Activated CD8-positive, alpha-beta memory T cell treated with anti-CD3 and anti-CD28 coated beads, Interleukin-2, amount 10 ng/mL, durations not matched to agents 7 days and 5 days (primary cell): Measurements from ENCODE around the gene MAPK8IP3. TPM values are rescaled to one million over a fixed set of nuclear protein-coding genes. Genes with fewer than 3 reads are reported as not detected.
"Not testable (repeated sequence)": the region's sequence is repeated elsewhere in the genome, so short reads cannot be mapped to it uniquely, and the experiment has no call there.

Experiments
- ATAC-seq: fragments of 150-1000 bp; cut with Tn5 transposase; one replicate; pipeline ENCODE4 v1.10.0; 2021; ENCODE audit warnings: moderate library complexity
- CTCF ChIA-PET: fragments of 350-600 bp; sonication (Branson Sonifier 250); formaldehyde crosslinking; loops from one replicate; lab custom pipeline; 2021; ENCODE audit warnings: antibody characterized with exemption; lab: Charles Lee
- DNase-seq: peaks from one replicate; pipeline ENCODE4 v3.0.0-alpha.2; 2020
- H3K27ac Mint-ChIP-seq: one replicate; pipeline ENCODE4 v1.8.0; 2021; ENCODE audit warnings: mild to moderate bottlenecking, mixed read lengths
- H3K27me3 Mint-ChIP-seq: one replicate; pipeline ENCODE4 v1.8.0; 2021; ENCODE audit warnings: mixed read lengths
- H3K36me3 Mint-ChIP-seq: one replicate; pipeline ENCODE4 v1.8.0; 2021; ENCODE audit warnings: mild to moderate bottlenecking, mixed read lengths
- H3K4me1 Mint-ChIP-seq: one replicate; pipeline ENCODE4 v1.8.0; 2021; ENCODE audit warnings: mixed read lengths
- H3K4me3 Mint-ChIP-seq: one replicate; pipeline ENCODE4 v1.8.0; 2021; ENCODE audit warnings: mild to moderate bottlenecking, moderate library complexity, mixed read lengths
- H3K9me3 Mint-ChIP-seq: one replicate; pipeline ENCODE4 v1.8.0; 2022; ENCODE audit warnings: low read depth, mixed read lengths
- total RNA-seq, 2 experiments: library from RNA; stranded (reverse); gene quantifications; one replicate each; pipeline ENCODE4 v1.2.3, GENCODE V29; 2021

The MAPK8IP3 gene
- total RNA-seq, 2 experiments from 2014 or later, result 78.9 to 101 TPM

DNA sequence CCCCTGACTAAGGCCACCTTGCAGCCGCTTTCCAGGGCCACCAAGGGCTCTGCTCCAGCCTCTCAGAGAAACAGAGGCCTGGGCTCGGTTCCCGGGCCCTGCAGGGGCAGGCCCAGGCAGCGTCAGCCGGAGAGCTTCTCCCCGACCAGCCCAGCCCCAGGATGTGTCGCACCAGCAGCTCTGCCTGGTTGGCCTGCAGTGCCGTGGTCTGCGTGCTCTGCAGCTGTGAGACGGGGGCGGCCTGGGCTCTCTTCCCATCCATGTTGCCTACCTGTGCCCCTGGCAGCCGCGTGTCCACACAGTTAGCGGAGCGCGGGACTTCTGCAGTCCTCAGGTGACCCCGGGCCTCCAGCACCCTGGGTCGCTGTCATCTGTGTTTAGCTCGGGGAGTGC is 82.7 kb downstream of the MAPK8IP3 start:
- H3K27me3 Mint-ChIP-seq, result no peaks in the 10 kb centered on the region
- CTCF ChIA-PET, result no interaction called here
- peaks cover 7% of the 10 kb centered on the region for H3K4me1 Mint-ChIP-seq
- peak; percentile 38 for DNase-seq
- no peak overlapping the region for H3K4me3 Mint-ChIP-seq
- H3K9me3 Mint-ChIP-seq, result no peaks in the 10 kb centered on the region
- H3K36me3 Mint-ChIP-seq, result no peaks in the 10 kb centered on the region
- H3K27ac Mint-ChIP-seq, result no peak overlapping the region
- no peak for ATAC-seq

DNA sequence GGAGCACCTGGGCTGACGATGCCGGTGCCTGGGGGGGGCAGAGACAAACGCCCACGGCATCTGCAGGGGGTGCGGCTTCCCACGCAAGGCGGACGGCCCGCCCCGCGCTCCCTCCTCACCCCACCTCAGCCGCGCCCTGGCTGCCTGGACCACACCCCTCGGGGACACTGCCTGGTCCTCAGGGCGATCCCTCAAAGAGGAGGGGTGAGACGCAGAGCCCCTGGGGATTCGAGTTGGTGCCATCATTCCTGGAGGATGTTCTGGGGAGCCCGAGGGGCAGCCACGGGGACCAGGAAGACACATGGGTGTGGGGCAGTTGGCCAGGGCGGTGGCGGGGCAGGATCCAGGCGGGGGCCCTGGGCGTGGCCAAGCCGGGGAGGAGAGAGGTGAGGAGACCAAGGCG is 83.6 kb downstream of the MAPK8IP3 start:
- Mint-ChIP-seq H3K9me3 (no peaks in the 10 kb centered on the region), H3K4me3 (no peak overlapping the region), H3K27ac (no peak overlapping the region), H3K27me3 (no peaks in the 10 kb centered on the region), H3K36me3 (no peaks in the 10 kb centered on the region), H3K4me1 (peaks cover 2% of the 10 kb centered on the region)
- ATAC-seq (no peak), DNase-seq (no peak)
- CTCF ChIA-PET, result no interaction called here

GRCh38 chr16:1790261-1790610 is 84.2 kb downstream of the MAPK8IP3 start:
- CTCF ChIA-PET, result no interaction called here
- ATAC-seq (no peak), DNase-seq (no peak)
- H3K36me3 Mint-ChIP-seq, result no peaks in the 10 kb centered on the region
- no peaks in the 10 kb centered on the region for H3K4me1 Mint-ChIP-seq
- H3K27ac Mint-ChIP-seq, result no peak overlapping the region
- H3K4me3 Mint-ChIP-seq, result no peak overlapping the region
- H3K27me3 Mint-ChIP-seq, result no peaks in the 10 kb centered on the region
- H3K9me3 Mint-ChIP-seq, result no peaks in the 10 kb centered on the region

- CTCF ChIA-PET, result no interaction called here
Measured at GRCh38 chr16:1790611-1791255, 84.7 kb downstream of the MAPK8IP3 start.

GRCh38 chr16:1791256-1791942 is 85.4 kb downstream of the MAPK8IP3 start:
- CTCF ChIA-PET, result no interaction called here
- H3K27ac Mint-ChIP-seq, result no peak overlapping the region
- H3K9me3 Mint-ChIP-seq, result no peaks in the 10 kb centered on the region
- ATAC-seq, result no peak
- no peaks in the 10 kb centered on the region for H3K27me3 Mint-ChIP-seq
- no peak overlapping the region for H3K4me3 Mint-ChIP-seq
- H3K4me1 Mint-ChIP-seq, result no peaks in the 10 kb centered on the region
- H3K36me3 Mint-ChIP-seq, result no peaks in the 10 kb centered on the region
- no peak for DNase-seq

More at GRCh38 chr16:1790611-1791255, 84.7 kb downstream of the MAPK8IP3 start:
- H3K27ac Mint-ChIP-seq, result no peak overlapping the region
- no peaks in the 10 kb centered on the region for H3K27me3 Mint-ChIP-seq
- ATAC-seq (no peak), DNase-seq (no peak)
- no peaks in the 10 kb centered on the region for H3K4me1 Mint-ChIP-seq
- no peaks in the 10 kb centered on the region for H3K9me3 Mint-ChIP-seq
- H3K36me3 Mint-ChIP-seq, result no peaks in the 10 kb centered on the region
- no peak overlapping the region for H3K4me3 Mint-ChIP-seq

DNA sequence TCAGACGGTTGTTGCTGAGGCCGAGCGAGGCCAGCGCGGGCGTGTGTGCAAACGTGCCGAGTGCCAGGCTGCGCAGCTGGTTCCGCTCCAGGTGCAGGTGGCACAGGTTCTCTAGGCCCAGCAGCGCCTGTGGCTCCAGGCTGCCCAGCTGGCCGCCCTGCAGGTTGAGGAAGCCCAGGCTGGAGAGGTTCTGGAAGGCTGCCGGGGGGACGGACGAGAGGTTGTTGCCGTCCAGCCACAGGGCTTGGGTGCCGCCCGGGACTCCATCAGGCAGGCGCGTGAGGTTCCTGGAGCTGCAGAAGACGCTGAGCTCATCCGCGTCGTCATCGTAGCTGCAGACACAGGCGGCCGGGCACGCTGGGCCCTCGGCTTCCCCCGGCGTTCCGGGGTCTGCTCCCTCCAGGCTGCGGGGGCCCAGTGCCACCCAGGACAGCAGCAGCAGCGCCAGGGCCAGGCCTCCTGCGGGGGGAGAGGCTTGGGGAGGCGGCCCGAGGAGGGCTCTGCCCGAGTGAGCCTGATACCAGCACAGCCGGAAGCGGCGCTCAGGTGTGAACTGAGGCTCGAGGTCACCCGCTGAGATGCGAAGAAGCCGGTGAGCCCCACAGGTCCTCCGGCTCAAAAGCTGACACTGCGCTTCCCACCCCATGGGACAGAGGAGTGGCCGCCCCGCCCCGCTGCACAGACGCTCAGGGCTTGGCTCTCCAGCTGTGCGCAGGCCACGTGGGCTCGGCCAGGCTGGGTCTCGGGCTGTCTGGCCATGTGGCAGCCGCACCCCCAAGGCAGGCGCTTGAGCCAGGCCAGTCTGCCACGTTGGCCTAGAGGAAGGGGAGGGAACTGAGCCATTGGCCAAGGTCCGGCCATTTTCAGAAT is 86.2 kb downstream of the MAPK8IP3 start:
- no peak overlapping the region for H3K4me3 Mint-ChIP-seq
- no peaks in the 10 kb centered on the region for H3K27me3 Mint-ChIP-seq
- H3K36me3 Mint-ChIP-seq, result peaks cover under 1% of the 10 kb centered on the region
- CTCF ChIA-PET, result no interaction called here
- H3K4me1 Mint-ChIP-seq, result no peaks in the 10 kb centered on the region
- peaks cover under 1% of the 10 kb centered on the region for H3K9me3 Mint-ChIP-seq
- H3K27ac Mint-ChIP-seq, result no peak overlapping the region
- ATAC-seq (no peak), DNase-seq (no peak)

- DNase-seq (no peak), ATAC-seq (no peak)
- no peak overlapping the region for H3K27ac Mint-ChIP-seq
- no peaks in the 10 kb centered on the region for H3K27me3 Mint-ChIP-seq
- H3K36me3 Mint-ChIP-seq, result peaks cover 2% of the 10 kb centered on the region
- CTCF ChIA-PET, result no interaction called here
- no peak overlapping the region for H3K4me3 Mint-ChIP-seq
- H3K4me1 Mint-ChIP-seq, result no peaks in the 10 kb centered on the region
- H3K9me3 Mint-ChIP-seq, result peaks cover 3% of the 10 kb centered on the region
Measured at GRCh38 chr16:1792836-1793577, 87.0 kb downstream of the MAPK8IP3 start.

- CTCF ChIA-PET, result no interaction called here
- Mint-ChIP-seq H3K4me3 (no peak within 1 kb of the TSS), H3K36me3 (peaks cover 2% of the 10 kb centered on the region), H3K4me1 (no peaks in the 10 kb centered on the region), H3K9me3 (peaks cover 3% of the 10 kb centered on the region), H3K27me3 (no peaks in the 10 kb centered on the region), H3K27ac (no peak within 1 kb of the TSS)
- ATAC-seq, result no peak
- no peak for DNase-seq
Measured at GRCh38 chr16:1793578-1794220, 87.7 kb downstream of the MAPK8IP3 start, which contains the start of gene IGFALS. TSS of gene IGFALS (minus strand) at chr16:1793705. CDS start at chr16:1793652, 53 bp downstream.

GRCh38 chr16:1794221-1794871 is 88.4 kb downstream of the MAPK8IP3 start:
- CTCF ChIA-PET, result no interaction called here
- H3K36me3 Mint-ChIP-seq, result peaks cover 2% of the 10 kb centered on the region
- H3K27ac Mint-ChIP-seq, result no peak overlapping the region
- no peak for ATAC-seq
- no peak for DNase-seq
- H3K27me3 Mint-ChIP-seq, result no peaks in the 10 kb centered on the region
- H3K4me1 Mint-ChIP-seq, result no peaks in the 10 kb centered on the region
- no peak overlapping the region for H3K4me3 Mint-ChIP-seq
- H3K9me3 Mint-ChIP-seq, result peaks cover 6% of the 10 kb centered on the region

- H3K36me3 Mint-ChIP-seq, result peaks cover 4% of the 10 kb centered on the region
- no peak overlapping the region for H3K4me3 Mint-ChIP-seq
- no peaks in the 10 kb centered on the region for H3K27me3 Mint-ChIP-seq
- no peak overlapping the region for H3K27ac Mint-ChIP-seq
- CTCF ChIA-PET, result no interaction called here
- ATAC-seq, result no peak
- DNase-seq, result no peak
- H3K4me1 Mint-ChIP-seq, result no peaks in the 10 kb centered on the region
- peaks cover 8% of the 10 kb centered on the region for H3K9me3 Mint-ChIP-seq
Measured at GRCh38 chr16:1794908-1795666, 89.1 kb downstream of the MAPK8IP3 start.

DNA sequence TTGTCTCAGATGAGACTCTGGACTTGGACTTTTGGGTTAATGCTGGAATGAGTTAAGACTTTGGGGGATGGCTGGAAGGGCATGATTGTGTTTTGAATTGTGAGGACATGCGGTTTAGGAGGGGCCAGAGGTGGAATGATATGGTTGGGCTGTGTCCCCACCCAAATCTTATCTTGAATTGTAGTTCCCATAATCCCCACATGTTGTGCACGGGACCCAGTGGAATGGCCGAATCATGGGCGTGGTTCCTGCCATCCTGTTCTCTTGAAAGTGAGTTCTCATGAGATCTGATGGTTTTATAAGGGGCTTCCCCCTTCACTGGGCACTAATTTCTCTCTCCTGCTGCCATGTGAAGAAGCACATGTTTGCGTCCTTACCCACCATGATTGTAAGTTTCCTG is 93.3 kb downstream of the MAPK8IP3 start:
- H3K4me3 Mint-ChIP-seq, CTCF ChIA-PET, ATAC-seq, H3K36me3 Mint-ChIP-seq, H3K27me3 Mint-ChIP-seq, H3K4me1 Mint-ChIP-seq, H3K27ac Mint-ChIP-seq, DNase-seq: not testable (repeated sequence)
- peaks cover 13% of the 10 kb centered on the region for H3K9me3 Mint-ChIP-seq

GRCh38 chr16:1800701-1801100 is 94.7 kb downstream of the MAPK8IP3 start:
- ATAC-seq (no peak), DNase-seq (no peak)
- Mint-ChIP-seq H3K9me3 (peaks cover 13% of the 10 kb centered on the region), H3K27ac (no peak overlapping the region), H3K4me3 (no peak overlapping the region), H3K27me3 (no peaks in the 10 kb centered on the region), H3K36me3 (peaks cover 12% of the 10 kb centered on the region), H3K4me1 (no peaks in the 10 kb centered on the region)
- CTCF ChIA-PET, result no interaction called here
